AG09309 (cell line): ENCODE results near the gene PJA2.

Experiments
- DNase-seq: peaks from one replicate; pipeline ENCODE4 v3.0.0-alpha.2; 2010; ENCODE audit warnings: low read depth
- H3K4me3 ChIP-seq: 2 replicates; pipeline ENCODE4 v1.5.1; 2011; ENCODE audit warnings: mild to moderate bottlenecking, low read depth, low read length, moderate library complexity; ENCODE audit not compliant: control insufficient read depth
- TF ChIP-seq, protein P1 (sequence below): IDR thresholded peaks from 2 replicates; pipeline ENCODE4 v1.5.1; 2011; ENCODE audit warnings: mild to moderate bottlenecking, low read depth, low read length, inconsistent platforms; ENCODE audit not compliant: insufficient read depth, control insufficient read depth; ENCODE audit errors: missing control alignments

The PJA2 gene

DNA sequence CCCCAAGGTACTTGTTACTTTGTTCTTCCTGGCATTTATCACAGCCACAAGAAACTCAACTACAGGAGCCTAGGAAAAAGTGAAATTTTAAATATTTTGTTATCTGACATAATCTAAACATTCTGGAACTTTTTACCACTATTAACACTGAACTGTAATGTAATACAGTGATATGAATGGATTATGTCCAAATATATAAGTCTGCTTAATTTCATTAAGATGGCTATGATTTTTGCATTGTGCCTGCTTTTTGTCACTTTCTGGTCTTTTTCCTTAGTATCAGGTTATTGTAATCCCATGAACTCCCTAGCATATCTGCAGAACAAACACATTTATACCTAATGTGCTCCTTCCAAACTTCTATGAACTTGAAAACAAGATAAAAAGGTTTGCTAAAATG, 35.8 kb downstream of the PJA2 start:
- no peak for DNase-seq
- TF ChIP-seq, protein P1, sequence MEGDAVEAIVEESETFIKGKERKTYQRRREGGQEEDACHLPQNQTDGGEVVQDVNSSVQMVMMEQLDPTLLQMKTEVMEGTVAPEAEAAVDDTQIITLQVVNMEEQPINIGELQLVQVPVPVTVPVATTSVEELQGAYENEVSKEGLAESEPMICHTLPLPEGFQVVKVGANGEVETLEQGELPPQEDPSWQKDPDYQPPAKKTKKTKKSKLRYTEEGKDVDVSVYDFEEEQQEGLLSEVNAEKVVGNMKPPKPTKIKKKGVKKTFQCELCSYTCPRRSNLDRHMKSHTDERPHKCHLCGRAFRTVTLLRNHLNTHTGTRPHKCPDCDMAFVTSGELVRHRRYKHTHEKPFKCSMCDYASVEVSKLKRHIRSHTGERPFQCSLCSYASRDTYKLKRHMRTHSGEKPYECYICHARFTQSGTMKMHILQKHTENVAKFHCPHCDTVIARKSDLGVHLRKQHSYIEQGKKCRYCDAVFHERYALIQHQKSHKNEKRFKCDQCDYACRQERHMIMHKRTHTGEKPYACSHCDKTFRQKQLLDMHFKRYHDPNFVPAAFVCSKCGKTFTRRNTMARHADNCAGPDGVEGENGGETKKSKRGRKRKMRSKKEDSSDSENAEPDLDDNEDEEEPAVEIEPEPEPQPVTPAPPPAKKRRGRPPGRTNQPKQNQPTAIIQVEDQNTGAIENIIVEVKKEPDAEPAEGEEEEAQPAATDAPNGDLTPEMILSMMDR, result no peak
- no peak overlapping the region for H3K4me3 ChIP-seq

DNA sequence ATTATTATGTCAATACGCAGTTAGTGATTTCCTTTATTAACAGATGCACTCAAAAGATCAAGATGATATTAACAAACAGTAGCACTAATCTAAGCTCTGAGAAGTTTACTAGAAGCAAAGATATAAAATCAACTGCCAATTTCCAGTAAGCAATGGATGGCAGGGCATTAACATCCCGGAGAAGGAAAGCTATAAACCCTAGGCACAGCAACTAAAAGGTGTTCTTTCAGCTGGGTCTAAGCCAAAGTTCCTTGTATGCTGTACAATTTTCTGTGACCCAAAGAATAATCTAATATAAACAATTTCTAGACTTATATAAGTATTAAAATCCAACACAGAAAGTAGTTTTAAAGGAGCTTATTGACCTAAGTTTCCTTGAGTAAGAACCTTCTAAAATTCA, 39.4 kb downstream of the PJA2 start:
- DNase-seq, result no peak
- TF ChIP-seq, protein P1, result no peak
- H3K4me3 ChIP-seq, result no peak overlapping the region

DNA sequence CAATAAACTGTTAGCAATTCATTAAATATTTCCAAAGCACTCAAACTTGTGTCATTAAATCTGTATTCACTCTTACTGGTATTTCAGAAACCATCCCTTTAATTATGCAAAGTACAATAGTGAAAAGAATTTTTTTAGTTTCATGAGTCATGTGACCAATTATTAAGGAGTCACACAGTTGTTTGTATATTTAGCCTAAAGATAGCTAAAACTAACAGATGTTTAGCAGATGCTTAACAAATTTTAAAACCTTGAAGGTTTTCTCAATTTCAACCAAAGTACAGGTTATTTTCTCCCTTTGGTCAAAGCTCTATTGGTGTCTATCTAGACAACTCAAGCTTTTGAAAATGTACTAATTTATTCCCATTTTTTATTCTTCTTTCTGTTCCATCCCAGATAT, 44.1 kb downstream of the PJA2 start:
- TF ChIP-seq, protein P1, result no peak
- no peak overlapping the region for H3K4me3 ChIP-seq
- DNase-seq, result no peak

DNA sequence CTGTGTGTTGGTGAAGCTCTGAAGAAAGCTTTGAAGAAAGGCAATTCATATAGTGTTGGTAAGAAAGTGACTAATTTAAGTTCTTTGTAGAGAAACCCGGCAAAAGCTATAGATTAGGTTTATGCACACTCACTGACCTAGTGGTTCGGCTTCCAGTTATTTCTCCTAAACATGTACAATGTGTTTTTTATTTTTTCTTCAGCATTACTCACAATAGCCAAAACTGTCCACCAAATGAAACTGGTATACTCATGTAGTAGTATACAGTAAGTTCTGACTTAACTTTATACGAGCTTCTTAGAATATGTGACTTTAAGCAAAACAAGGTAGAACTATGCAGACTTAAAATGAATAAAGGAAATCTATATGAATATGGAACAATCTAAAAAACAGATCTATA, 44.8 kb downstream of the PJA2 start:
- no peak overlapping the region for H3K4me3 ChIP-seq
- TF ChIP-seq, protein P1, result no peak
- DNase-seq, result no peak

DNA sequence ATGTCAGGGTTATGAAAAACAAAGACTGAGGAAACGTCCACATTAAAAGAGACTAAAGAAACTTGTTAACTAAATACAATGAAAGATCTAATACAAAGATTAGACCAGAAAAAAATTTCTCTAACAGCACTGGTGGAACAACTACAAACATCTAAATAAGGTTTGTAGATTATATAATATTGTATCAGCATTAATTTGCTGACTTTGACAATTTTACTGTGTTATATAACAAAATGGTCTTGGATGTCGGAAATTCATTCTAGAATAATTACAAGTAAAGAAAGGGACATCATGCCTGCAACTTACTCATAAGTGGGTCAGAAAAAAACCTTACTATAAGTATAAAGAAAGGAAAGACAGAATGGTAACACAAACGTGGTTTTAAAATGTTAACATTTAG, 50.1 kb downstream of the PJA2 start:
- no peak overlapping the region for H3K4me3 ChIP-seq
- TF ChIP-seq, protein P1, result no peak
- no peak for DNase-seq

DNA sequence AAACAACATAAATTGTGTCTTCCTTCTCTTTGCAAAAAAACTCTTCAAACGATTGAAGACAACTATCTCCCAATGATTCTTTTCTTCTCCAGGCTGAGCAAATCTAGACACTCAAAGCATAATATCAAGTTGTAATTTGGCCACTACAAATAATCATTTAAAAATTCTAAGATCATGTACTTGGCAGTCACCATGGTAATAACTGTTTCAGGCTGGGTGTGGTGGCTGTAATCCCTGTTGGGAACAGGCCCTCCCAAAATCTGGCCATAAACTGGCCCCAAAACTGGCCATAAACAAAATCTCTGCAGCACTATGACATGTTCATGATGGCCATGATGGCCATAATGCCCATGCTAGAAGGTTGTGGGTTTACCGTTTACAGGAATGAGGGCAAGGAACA, 52.0 kb downstream of the PJA2 start:
- DNase-seq, result no peak
- TF ChIP-seq, protein P1, result no peak
- H3K4me3 ChIP-seq, result no peak overlapping the region

DNA sequence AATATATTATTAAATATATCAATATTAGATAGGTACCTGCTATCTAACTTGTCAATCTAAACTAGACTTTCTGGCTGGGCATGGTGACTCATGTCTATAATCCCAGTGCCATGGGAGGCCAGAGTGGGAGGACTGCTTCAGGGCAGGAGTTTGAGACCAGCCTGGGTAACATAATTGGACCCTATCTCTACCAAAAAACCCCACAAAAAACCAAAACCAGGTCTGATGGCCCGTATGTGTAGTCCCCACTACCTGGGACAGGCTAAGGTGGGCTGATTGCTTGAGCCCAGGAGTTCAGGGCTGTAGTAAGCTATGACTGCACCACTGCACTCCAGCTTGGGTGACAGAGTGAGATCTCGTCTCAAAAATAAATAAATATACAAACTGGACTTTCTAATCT, 55.0 kb downstream of the PJA2 start:
- no peak for DNase-seq
- TF ChIP-seq, protein P1, result no peak
- H3K4me3 ChIP-seq, result no peak overlapping the region
